GM12872 (cell line): ENCODE data around the gene UBE2D4.

Experiments
- CTCF ChIP-seq: IDR thresholded peaks from 3 replicates; pipeline ENCODE4 v1.5.1; 2011; ENCODE audit warnings: low read depth, mild to moderate bottlenecking, low read length, moderate library complexity; ENCODE audit not compliant: insufficient read depth

UBE2D4 gene

GRCh38 chr7:43942250-43942649 is 16.0 kb downstream of the UBE2D4 start:
- no peak for TF ChIP-seq CTCF

GRCh38 chr7:43942997-43943396 is 16.8 kb downstream of the UBE2D4 start:
- no peak for TF ChIP-seq CTCF

GRCh38 chr7:43943417-43944187 is 17.4 kb downstream of the UBE2D4 start:
- TF ChIP-seq CTCF = no peak

- TF ChIP-seq CTCF = no peak
Observed at GRCh38 chr7:43944286-43944685, 18.1 kb downstream of the UBE2D4 start.

- TF ChIP-seq CTCF = no peak
Observed at GRCh38 chr7:43952028-43952427, 25.8 kb downstream of the UBE2D4 start.

GRCh38 chr7:43953071-43953470 is 26.8 kb downstream of the UBE2D4 start:
- TF ChIP-seq CTCF = no peak

GRCh38 chr7:43954524-43955228 is 28.4 kb downstream of the UBE2D4 start:
- TF ChIP-seq CTCF = peak; percentile 57
